Liver (tissue), 9 donors: Measurements from ENCODE around the gene EBP. TPM values are rescaled to one million over a fixed set of nuclear protein-coding genes. Genes with fewer than 3 reads are reported as not detected.

Experiments used
- DNase-seq: peaks from one replicate; pipeline ENCODE4 v3.0.0-alpha.2; 2017; ENCODE audit warnings: low spot score
- H3K27ac ChIP-seq, 2 donors: one replicate each; pipeline ENCODE4 v1.7.0; 2013; ENCODE audit warnings: inconsistent platforms in 2 of 2, low read length in 2 of 2, control low read depth in 1 of 2, low read depth in 1 of 2, mild to moderate bottlenecking in 1 of 2
- H3K27me3 ChIP-seq, 4 donors: one replicate each; pipeline versions ENCODE4 v1.6.1 to v1.7.0; 2013; ENCODE audit warnings: low read length in 3 of 4, inconsistent platforms in 1 of 4, mild to moderate bottlenecking in 1 of 4, moderate library complexity in 1 of 4; ENCODE audit not compliant: control insufficient read depth in 4 of 4, insufficient read depth in 4 of 4
- H3K36me3 ChIP-seq, 4 donors: one replicate each; pipeline versions ENCODE4 v1.6.1 to v1.7.0; 2013; ENCODE audit warnings: low read length in 3 of 4, mild to moderate bottlenecking in 3 of 4, low read depth in 1 of 4, moderate library complexity in 1 of 4; ENCODE audit not compliant: control insufficient read depth in 4 of 4, insufficient read depth in 3 of 4
- H3K4me1 ChIP-seq, 4 donors: one replicate each; pipeline versions ENCODE4 v1.6.1 to v1.7.0; 2013; ENCODE audit warnings: low read length in 3 of 4, mild to moderate bottlenecking in 3 of 4, moderate library complexity in 1 of 4; ENCODE audit not compliant: control insufficient read depth in 4 of 4, insufficient read depth in 4 of 4
- H3K4me3 ChIP-seq, 3 donors: one replicate each; pipeline versions ENCODE4 v1.6.1 to v1.7.0; 2013; ENCODE audit warnings: low read length in 3 of 3, control low read depth in 1 of 3, low read depth in 1 of 3, mild to moderate bottlenecking in 1 of 3
- H3K9ac ChIP-seq, 2 donors: one replicate each; pipeline ENCODE4 v1.7.0; 2013; ENCODE audit warnings: low read length in 2 of 2, mild to moderate bottlenecking in 2 of 2, moderate library complexity in 2 of 2, control low read depth in 1 of 2, low read depth in 1 of 2
- H3K9me3 ChIP-seq, 4 donors: one replicate each; pipeline versions ENCODE4 v1.6.1 to v1.7.0; 2013; ENCODE audit warnings: low read length in 3 of 4; ENCODE audit not compliant: control insufficient read depth in 4 of 4
- EGR1 ChIP-seq, 2 donors: IDR thresholded peaks; 2 replicates each; pipeline ENCODE4 v1.6.1; 2016 to 2018; ENCODE audit warnings: antibody characterized with exemption in 2 of 2, low read depth in 2 of 2
- FOXA1 ChIP-seq: IDR thresholded peaks from 2 replicates; pipeline ENCODE4 v1.6.1; 2016; ENCODE audit warnings: antibody characterized with exemption
- FOXA2 ChIP-seq: IDR thresholded peaks from 2 replicates; pipeline ENCODE4 v1.6.1; 2016; ENCODE audit warnings: antibody characterized with exemption
- GABPA ChIP-seq, 2 donors: IDR thresholded peaks in 1 of 2; conservative IDR thresholded peaks in 1 of 2; 2 replicates each; pipeline ENCODE4 v1.6.1; 2016; ENCODE audit warnings: antibody characterized with exemption in 2 of 2, mild to moderate bottlenecking in 1 of 2, moderate library complexity in 1 of 2
- HNF4G ChIP-seq: IDR thresholded peaks from 2 replicates; pipeline ENCODE4 v1.6.1; 2016; ENCODE audit warnings: antibody characterized with exemption
- JUND ChIP-seq, 2 donors: IDR thresholded peaks; 2 replicates each; pipeline ENCODE4 v1.6.1; 2016; ENCODE audit warnings: antibody characterized with exemption in 2 of 2
- NR2F2 ChIP-seq: IDR thresholded peaks from 2 replicates; pipeline ENCODE4 v1.6.1; 2016; ENCODE audit warnings: antibody characterized with exemption
- RAD21 ChIP-seq, 2 donors: IDR thresholded peaks; 2 replicates each; pipeline ENCODE4 v1.6.1; 2016; ENCODE audit warnings: antibody characterized with exemption in 2 of 2, mild to moderate bottlenecking in 2 of 2
- RXRA ChIP-seq, 2 donors: IDR thresholded peaks; 2 replicates each; pipeline ENCODE4 v1.6.1; 2017 to 2018; ENCODE audit warnings: antibody characterized with exemption in 2 of 2, mild to moderate bottlenecking in 1 of 2
- SP1 ChIP-seq: IDR thresholded peaks from 2 replicates; pipeline ENCODE4 v1.6.1; 2018; ENCODE audit warnings: antibody characterized with exemption, mild to moderate bottlenecking
- TAF1 ChIP-seq: conservative IDR thresholded peaks from 2 replicates; pipeline ENCODE4 v1.6.1; 2016; ENCODE audit warnings: antibody characterized with exemption, mild to moderate bottlenecking
- YY1 ChIP-seq: IDR thresholded peaks from 2 replicates; pipeline ENCODE4 v1.6.1; 2016; ENCODE audit warnings: antibody characterized with exemption, mild to moderate bottlenecking
- WGBS: extraction: QIAGEN DNeasy Blood & Tissue Kit; methylation state at CpG from one replicate; pipeline ENCODE4 v1.1.7; 2013; 5-methylcytosine and 5-hydroxymethylcytosine counted together
- polyA plus RNA-seq, 2 donors: library from polyadenylated mRNA; stranded (reverse) in 1 of 2; unstranded in 1 of 2; fragments of 200-250 nt in 1 of 2; fragments of >200 nt in 1 of 2; fragmentation: Nextera tagmentation in 1 of 2; extraction: Ambion mirVana in 1 of 2; gene quantifications; one replicate each; pipeline versions ENCODE4 v1.2.1 to v1.2.3, GENCODE V29; 2013 to 2015
- total RNA-seq, 2 donors: library from RNA; depleted of rRNA; stranded (reverse); fragments of >200 nt; gene quantifications; one replicate each; pipeline ENCODE4 v1.2.3, GENCODE V29; 2014
- TF ChIP-seq, protein P1 (sequence below): IDR thresholded peaks from 2 replicates; pipeline ENCODE4 v1.6.1; 2016; ENCODE audit warnings: antibody characterized with exemption
- TF ChIP-seq, protein P2 (sequence below): IDR thresholded peaks from 2 replicates; pipeline ENCODE4 v1.6.1; 2016; ENCODE audit warnings: antibody characterized with exemption, mild to moderate bottlenecking
- TF ChIP-seq, protein P3 (sequence below): fragments of 150-350 bp; IDR thresholded peaks from 2 replicates; pipeline ENCODE4 v1.5.1; 2017; ENCODE audit warnings: improper control_type of control experiment, low read depth, low read length; ENCODE audit not compliant: missing input control
- TF ChIP-seq, protein P4 (sequence below): IDR thresholded peaks from 2 replicates; pipeline ENCODE4 v1.6.1; 2016; ENCODE audit warnings: antibody characterized with exemption
- donor health status: healthy.
- donor health status: healthy.
- donor health status: healthy.
- donor health status: healthy.
- donor health status: healthy.

Gene EBP
- total and polyA plus RNA-seq, 4 donors: 304 to 474 (median 369) TPM

DNA sequence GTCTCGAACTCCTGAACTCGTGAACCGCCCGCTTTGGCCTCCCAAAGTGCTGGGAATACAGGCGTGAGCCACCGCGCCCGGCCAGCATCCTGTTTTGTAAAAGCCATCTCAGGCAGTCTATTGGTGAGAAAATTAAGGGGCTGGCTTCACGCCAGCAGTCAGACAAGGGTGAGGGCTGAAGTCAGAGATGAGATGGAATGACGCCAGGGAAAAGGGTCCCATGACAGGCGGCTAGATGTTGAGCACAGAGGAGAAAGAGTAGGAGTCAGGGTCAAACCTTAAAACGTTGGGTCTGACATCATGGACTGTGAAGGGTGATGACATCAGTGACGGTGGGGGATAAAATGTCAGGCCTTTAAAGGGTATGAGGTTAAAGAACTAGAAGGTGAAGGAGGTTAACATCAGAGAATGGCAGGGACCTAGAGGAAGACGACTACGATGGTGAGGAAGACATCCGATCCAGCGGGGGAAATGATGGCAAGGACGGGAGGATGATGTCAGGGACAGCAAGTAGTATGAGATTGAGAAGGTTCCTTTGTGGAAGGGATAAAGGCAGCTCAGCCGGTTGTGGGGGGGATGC lies 52.2 kb downstream of the EBP start:
- peak; percentile 35 for DNase-seq
- H3K9me3 ChIP-seq: no peaks in the 10 kb centered on the region
- peak overlapping the region; percentile 52 to 95 (median 73) for H3K4me3 ChIP-seq
- TF ChIP-seq RXRA (IDR thresholded peaks at IDR 0.05): no peak
- peak; percentile 72 for TF ChIP-seq NR2F2
- 37% methylated on average over 19 of the region's 19 CpGs for WGBS
- peak overlapping the region; percentile 99 for H3K27ac ChIP-seq
- H3K4me1 ChIP-seq: peaks cover 2 to 14% (median 5%) of the 10 kb centered on the region in 4 donors
- peaks cover 5 to 27% (median 20%) of the 10 kb centered on the region in 4 donors for H3K36me3 ChIP-seq
- no peaks in the 10 kb centered on the region for H3K27me3 ChIP-seq
- peak overlapping the region; percentile 52 to 75 for H3K9ac ChIP-seq

GRCh38 chrX:48574270-48575266 lies 53.0 kb downstream of the EBP start, which contains the start of gene RBM3:
Gene RBM3, plus strand, starts transcription at chrX:48574484. Its CDS starts 697 bp downstream, at chrX:48575181.
- no peaks in the 10 kb centered on the region for H3K9me3 ChIP-seq
- WGBS: under 1% methylated on average over 71 of the region's 71 CpGs
- H3K4me3 ChIP-seq: peak within 1 kb of the TSS; percentile 52 to 95 (median 85)
- H3K4me1 ChIP-seq: peaks cover 2 to 14% (median 5%) of the 10 kb centered on the region in 4 donors
- TF ChIP-seq RAD21 (IDR thresholded peaks at IDR 0.05): peak; percentile 15 to 29
- TF ChIP-seq FOXA1: no peak
- TF ChIP-seq, protein P1, sequence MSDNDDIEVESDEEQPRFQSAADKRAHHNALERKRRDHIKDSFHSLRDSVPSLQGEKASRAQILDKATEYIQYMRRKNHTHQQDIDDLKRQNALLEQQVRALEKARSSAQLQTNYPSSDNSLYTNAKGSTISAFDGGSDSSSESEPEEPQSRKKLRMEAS: peak; percentile 77
- TF ChIP-seq YY1: peak; percentile 99
- peak in 1 of 2 donors; percentile 29 for TF ChIP-seq RXRA (IDR thresholded peaks at IDR 0.05)
- peak; percentile 69 for TF ChIP-seq SP1
- TF ChIP-seq, protein P2, sequence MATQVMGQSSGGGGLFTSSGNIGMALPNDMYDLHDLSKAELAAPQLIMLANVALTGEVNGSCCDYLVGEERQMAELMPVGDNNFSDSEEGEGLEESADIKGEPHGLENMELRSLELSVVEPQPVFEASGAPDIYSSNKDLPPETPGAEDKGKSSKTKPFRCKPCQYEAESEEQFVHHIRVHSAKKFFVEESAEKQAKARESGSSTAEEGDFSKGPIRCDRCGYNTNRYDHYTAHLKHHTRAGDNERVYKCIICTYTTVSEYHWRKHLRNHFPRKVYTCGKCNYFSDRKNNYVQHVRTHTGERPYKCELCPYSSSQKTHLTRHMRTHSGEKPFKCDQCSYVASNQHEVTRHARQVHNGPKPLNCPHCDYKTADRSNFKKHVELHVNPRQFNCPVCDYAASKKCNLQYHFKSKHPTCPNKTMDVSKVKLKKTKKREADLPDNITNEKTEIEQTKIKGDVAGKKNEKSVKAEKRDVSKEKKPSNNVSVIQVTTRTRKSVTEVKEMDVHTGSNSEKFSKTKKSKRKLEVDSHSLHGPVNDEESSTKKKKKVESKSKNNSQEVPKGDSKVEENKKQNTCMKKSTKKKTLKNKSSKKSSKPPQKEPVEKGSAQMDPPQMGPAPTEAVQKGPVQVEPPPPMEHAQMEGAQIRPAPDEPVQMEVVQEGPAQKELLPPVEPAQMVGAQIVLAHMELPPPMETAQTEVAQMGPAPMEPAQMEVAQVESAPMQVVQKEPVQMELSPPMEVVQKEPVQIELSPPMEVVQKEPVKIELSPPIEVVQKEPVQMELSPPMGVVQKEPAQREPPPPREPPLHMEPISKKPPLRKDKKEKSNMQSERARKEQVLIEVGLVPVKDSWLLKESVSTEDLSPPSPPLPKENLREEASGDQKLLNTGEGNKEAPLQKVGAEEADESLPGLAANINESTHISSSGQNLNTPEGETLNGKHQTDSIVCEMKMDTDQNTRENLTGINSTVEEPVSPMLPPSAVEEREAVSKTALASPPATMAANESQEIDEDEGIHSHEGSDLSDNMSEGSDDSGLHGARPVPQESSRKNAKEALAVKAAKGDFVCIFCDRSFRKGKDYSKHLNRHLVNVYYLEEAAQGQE: peak; percentile 61
- TF ChIP-seq EGR1 (IDR thresholded peaks at IDR 0.05; ENCODE audit: low read depth in 2 of 2): peak; percentile 28 to 54
- no peak for TF ChIP-seq JUND (IDR thresholded peaks at IDR 0.05)
- TF ChIP-seq NR2F2: peak; percentile 55
- peak; percentile 70 for TF ChIP-seq TAF1
- TF ChIP-seq, protein P3, sequence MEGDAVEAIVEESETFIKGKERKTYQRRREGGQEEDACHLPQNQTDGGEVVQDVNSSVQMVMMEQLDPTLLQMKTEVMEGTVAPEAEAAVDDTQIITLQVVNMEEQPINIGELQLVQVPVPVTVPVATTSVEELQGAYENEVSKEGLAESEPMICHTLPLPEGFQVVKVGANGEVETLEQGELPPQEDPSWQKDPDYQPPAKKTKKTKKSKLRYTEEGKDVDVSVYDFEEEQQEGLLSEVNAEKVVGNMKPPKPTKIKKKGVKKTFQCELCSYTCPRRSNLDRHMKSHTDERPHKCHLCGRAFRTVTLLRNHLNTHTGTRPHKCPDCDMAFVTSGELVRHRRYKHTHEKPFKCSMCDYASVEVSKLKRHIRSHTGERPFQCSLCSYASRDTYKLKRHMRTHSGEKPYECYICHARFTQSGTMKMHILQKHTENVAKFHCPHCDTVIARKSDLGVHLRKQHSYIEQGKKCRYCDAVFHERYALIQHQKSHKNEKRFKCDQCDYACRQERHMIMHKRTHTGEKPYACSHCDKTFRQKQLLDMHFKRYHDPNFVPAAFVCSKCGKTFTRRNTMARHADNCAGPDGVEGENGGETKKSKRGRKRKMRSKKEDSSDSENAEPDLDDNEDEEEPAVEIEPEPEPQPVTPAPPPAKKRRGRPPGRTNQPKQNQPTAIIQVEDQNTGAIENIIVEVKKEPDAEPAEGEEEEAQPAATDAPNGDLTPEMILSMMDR: peak; percentile 30
- TF ChIP-seq HNF4G: no peak
- peak; percentile 68 to 90 for TF ChIP-seq GABPA (IDR thresholded peaks at IDR 0.05 in 1 of 2, conservative IDR thresholded peaks at IDR 0.05 in 1 of 2)
- TF ChIP-seq, protein P4, sequence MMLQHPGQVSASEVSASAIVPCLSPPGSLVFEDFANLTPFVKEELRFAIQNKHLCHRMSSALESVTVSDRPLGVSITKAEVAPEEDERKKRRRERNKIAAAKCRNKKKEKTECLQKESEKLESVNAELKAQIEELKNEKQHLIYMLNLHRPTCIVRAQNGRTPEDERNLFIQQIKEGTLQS: no peak
- TF ChIP-seq FOXA2: no peak
- peaks cover 5 to 31% (median 22%) of the 10 kb centered on the region in 4 donors for H3K36me3 ChIP-seq
- H3K27ac ChIP-seq: peak within 1 kb of the TSS; percentile 99
- H3K27me3 ChIP-seq: no peaks in the 10 kb centered on the region
- DNase-seq: peak; percentile 87
- H3K9ac ChIP-seq: peak within 1 kb of the TSS; percentile 69 to 95
